PFSK-1 (cell line): Measurements from ENCODE around the gene RIPOR3.

Source experiments
- FOXP2 ChIP-seq: optimal IDR thresholded peaks from 2 replicates; pipeline ENCODE3; 2011; ENCODE audit warnings: borderline replicate concordance, control low read depth, inconsistent platforms; ENCODE audit not compliant: insufficient read depth; ENCODE audit errors: extremely low read length, extremely low read depth
- POLR2AphosphoS5 ChIP-seq: IDR thresholded peaks from 2 replicates; pipeline ENCODE4 v1.6.1; 2012; ENCODE audit warnings: low read depth, mild to moderate bottlenecking, control low read depth, low read length, moderate library complexity
- REST ChIP-seq, 2 experiments: IDR thresholded peaks; 2 replicates each; pipeline versions ENCODE4 v1.6.1 to v1.8.0; 2011 to 2012; ENCODE audit warnings: low read depth in 2 of 2, low read length in 2 of 2, control low read depth in 1 of 2, inconsistent platforms in 1 of 2, mild to moderate bottlenecking in 1 of 2, moderate library complexity in 1 of 2; ENCODE audit not compliant: insufficient read depth in 1 of 2
- SIN3A ChIP-seq: IDR thresholded peaks from 2 replicates; pipeline ENCODE4 v1.6.1; 2012; ENCODE audit warnings: mild to moderate bottlenecking, low read length, moderate library complexity, borderline replicate concordance; ENCODE audit not compliant: insufficient read depth
- TAF1 ChIP-seq: IDR thresholded peaks from 2 replicates; pipeline ENCODE4 v1.6.1; 2012; ENCODE audit warnings: low read length, control low read depth, borderline replicate concordance; ENCODE audit not compliant: insufficient read depth

Gene RIPOR3

GRCh38 chr20:50600281-50600895, 91.0 kb downstream of the RIPOR3 start:
- TF ChIP-seq REST (IDR thresholded peaks at IDR 0.05; ENCODE audit: insufficient read depth in 1 of 2, low read depth in 2 of 2, low read length in 2 of 2) (no peak), POLR2AphosphoS5 (no peak), FOXP2 (no peak), SIN3A (no peak), TAF1 (no peak)

- no peak for TF ChIP-seq FOXP2
Observed at GRCh38 chr20:50598074-50598473, 93.3 kb downstream of the RIPOR3 start.

GRCh38 chr20:50597406-50597969, 93.9 kb downstream of the RIPOR3 start:
- TF ChIP-seq POLR2AphosphoS5 (no peak), REST (IDR thresholded peaks at IDR 0.05; ENCODE audit: insufficient read depth in 1 of 2, low read depth in 2 of 2, low read length in 2 of 2) (no peak), SIN3A (no peak), FOXP2 (no peak), TAF1 (no peak)

GRCh38 chr20:50596694-50597021, 94.7 kb downstream of the RIPOR3 start:
- no peak for TF ChIP-seq REST (IDR thresholded peaks at IDR 0.05; ENCODE audit: insufficient read depth in 1 of 2, low read depth in 2 of 2, low read length in 2 of 2)
- TF ChIP-seq SIN3A, result no peak
- TF ChIP-seq TAF1, result no peak

- no peak for TF ChIP-seq SIN3A
- no peak for TF ChIP-seq FOXP2
- no peak for TF ChIP-seq REST (IDR thresholded peaks at IDR 0.05; ENCODE audit: insufficient read depth in 1 of 2, low read depth in 2 of 2, low read length in 2 of 2)
- TF ChIP-seq TAF1, result no peak
- TF ChIP-seq POLR2AphosphoS5, result no peak
Observed at GRCh38 chr20:50595988-50596693, 95.2 kb downstream of the RIPOR3 start.
